ENCODE data around the gene SLC16A7. TPM values are rescaled to one million over a fixed set of nuclear protein-coding genes. Genes with fewer than 3 reads are reported as not detected.

SLC16A7 gene
- total and polyA plus RNA-seq, 2 of the 8 experiments (the other 6 are each of a cell fraction or from before 2014, with no cell fraction given): 0.74 to 4.3 TPM

GRCh38 chr12:59675461-59675860 is 79.6 kb downstream of the SLC16A7 start (continued):
- no peak for TF ChIP-seq CHD7 (IDR thresholded peaks at IDR 0.05; ENCODE audit: insufficient replicate concordance, low read length)
- no peak for TF ChIP-seq EGR1 (IDR thresholded peaks at IDR 0.05; ENCODE audit: borderline replicate concordance, low read depth, low read length)
- TF ChIP-seq JUND (IDR thresholded peaks at IDR 0.05; ENCODE audit: low read length): no peak
- TF ChIP-seq USF2 (IDR thresholded peaks at IDR 0.05; ENCODE audit: low read length): no peak
- no peak for TF ChIP-seq JUN (IDR thresholded peaks at IDR 0.05; ENCODE audit: low read depth, low read length)
- no peak for TF ChIP-seq SIX5 (IDR thresholded peaks at IDR 0.05; ENCODE audit: low read depth, low read length)

Measured in H1 (cell line).